Central memory CD4-positive, alpha-beta T cell (primary cell): ENCODE data around the gene STN1.
A peak's percentile ranks its signal among the peaks of the same experiment; 100 is the strongest.

ENCODE experiments used
- DNase-seq: peaks from one replicate; pipeline ENCODE4 v3.0.0; 2022
- total RNA-seq, 3 experiments: gene quantifications; one replicate each; lab custom pipeline; 2026; lab: John Stamatoyannopoulos, UW

Gene STN1, protein sequence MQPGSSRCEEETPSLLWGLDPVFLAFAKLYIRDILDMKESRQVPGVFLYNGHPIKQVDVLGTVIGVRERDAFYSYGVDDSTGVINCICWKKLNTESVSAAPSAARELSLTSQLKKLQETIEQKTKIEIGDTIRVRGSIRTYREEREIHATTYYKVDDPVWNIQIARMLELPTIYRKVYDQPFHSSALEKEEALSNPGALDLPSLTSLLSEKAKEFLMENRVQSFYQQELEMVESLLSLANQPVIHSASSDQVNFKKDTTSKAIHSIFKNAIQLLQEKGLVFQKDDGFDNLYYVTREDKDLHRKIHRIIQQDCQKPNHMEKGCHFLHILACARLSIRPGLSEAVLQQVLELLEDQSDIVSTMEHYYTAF
- 3.9 to 40.3 (median 24.5) reads per million in 3 experiments for total RNA-seq

DNA sequence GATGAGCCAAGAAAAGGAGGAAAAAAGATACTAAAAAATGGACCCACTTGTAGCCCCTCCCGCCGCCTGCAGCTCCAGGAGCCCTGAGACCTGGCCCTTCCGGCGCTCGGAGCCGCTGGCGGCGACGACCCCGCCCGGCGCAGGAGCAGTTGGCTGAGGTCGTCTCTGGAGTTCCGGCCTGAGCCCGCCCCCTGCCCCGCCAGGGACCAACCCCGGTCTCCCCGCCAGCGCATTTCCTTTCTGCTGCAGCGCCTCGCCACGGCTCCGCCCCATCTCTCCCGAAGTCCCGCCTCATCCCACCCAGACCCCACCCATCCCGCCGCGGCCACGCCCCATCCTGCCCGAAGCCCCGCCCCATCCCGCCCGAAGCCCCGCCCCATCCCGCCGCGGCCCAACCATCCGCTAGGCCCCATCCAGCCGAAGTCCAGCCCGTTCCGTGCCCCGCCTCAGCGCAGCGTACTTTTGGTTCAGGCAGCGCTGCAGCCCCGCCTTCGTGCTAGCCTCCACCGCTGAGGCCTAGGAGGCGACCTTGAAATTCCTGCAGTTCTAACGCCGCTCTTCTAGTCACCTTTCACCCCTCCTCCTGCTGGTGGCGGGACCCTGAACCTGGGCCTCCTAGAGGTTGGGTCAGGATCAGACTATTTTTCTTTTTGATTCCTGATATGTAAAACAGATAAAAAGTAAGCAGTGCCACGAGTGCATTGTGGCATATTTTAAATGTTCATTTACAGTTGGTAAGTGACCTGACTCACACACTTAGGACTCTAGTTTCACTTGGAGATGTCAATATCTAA, at the start of gene STN1:
Gene STN1, minus strand, starts transcription at position 132 of the 794 bp plus-strand sequence. CDS start 590 bp downstream, outside the sequence.
- peak; percentile 95 for DNase-seq

DNA sequence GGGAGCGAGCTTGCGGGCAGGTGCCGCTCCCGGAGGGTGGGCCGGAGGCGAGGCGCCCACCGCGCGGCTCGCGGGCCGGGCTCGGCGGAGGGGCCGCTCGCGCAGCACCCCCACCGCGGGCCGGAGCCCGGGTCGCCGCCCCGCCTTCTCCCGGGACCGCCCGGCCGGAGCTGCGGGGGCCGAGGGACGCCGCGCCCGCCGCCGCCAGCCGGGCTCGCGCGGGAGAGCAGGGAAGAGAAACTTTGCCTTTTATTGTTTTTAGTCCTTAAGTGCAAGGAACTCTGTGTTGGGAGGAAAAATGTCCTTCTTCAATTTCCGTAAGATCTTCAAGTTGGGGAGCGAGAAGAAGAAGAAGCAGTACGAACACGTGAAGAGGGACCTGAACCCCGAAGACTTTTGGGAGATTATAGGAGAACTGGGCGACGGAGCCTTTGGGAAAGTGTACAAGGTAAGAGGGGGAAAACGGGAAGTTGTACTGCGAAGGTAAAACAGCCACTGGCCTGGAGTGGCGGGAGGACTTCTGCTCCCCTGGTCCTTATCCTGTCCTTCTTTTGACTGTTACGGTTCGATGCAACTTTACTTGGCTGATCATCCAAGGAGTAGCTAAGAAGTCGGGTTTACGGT, 49.6 kb upstream of the STN1 start:
- peak; percentile 26 for DNase-seq

DNA sequence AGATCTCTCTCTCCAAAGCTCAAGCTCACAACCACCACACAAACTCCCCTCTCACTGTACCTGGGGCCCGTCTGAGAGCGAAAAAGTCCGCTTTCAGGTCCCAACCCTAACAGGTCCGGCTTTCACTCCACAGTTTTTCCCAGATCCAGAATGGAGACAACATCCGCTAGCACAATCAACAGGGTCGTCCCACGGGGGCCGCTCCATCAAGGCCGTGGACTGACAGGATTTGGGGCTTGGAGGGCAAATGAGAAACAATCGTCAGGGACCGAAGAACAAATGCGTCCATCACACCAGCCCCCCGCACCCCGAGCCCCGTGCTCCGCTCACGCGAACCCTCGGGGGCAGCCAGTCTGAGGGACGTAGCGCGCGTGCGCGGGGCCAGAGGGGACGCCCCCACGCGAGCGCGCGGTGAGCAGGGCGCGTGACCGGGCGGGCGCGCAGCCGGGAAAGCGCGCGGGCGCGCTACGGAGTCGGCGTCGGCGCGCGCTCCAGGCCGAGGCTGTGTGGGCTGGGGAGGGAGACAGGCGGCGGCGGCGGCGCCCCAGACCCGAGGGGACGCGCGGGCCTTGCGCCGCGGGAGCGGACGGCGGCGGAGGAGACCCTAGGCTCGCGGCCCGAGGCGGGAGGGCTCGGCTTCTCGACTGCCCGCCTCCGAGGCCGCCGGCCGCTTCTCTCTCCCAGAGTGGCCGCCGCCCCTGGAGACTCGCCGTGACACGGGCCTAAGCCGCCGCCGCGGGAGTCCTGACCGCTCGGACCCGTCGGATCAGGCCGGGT, 48.9 kb upstream of the STN1 start, which contains the start of gene SLK:
Gene SLK, plus strand, starts transcription at position 470 of the 777 bp plus-strand sequence. CDS start 606 bp downstream, outside the sequence.
- DNase-seq, result peak; percentile 83

DNA sequence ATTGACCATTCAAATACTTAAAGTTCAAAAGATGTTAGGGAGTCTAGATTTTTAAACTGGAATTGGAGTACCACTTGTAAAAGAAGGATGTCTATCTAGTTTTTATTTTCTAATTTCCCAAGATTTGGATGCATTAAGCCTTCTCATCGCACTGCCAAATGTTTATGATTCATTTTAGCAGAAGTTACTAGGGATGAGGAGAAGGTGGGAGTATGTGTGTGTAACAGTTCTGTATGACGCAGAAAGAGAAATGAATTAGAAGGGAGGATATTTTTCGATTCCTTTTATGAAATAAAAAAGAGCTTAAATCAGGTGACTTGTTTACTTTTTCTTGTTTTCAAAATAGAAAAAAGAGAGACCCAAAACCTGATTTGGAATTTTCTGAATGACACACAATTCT, 42.1 kb upstream of the STN1 start:
- DNase-seq, result no peak

DNA sequence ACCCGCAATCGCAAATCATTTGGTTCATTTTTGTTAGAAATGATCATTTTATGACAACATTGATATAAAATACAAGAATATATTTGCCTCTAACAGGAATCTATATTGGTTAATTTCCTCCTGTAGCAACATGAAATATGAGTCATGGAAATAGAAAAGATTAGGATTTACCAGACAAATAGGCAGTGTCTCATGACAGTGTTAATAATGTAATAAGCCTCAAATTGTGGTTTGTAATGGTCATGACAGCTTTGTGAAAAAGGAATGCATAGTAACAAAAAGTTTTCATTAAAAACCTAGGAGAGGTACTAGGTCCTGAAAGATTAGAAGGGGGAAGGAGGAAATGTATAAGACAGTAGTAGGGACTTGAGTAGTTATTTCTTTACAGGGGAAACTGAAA, 41.0 kb upstream of the STN1 start:
- no peak for DNase-seq

DNA sequence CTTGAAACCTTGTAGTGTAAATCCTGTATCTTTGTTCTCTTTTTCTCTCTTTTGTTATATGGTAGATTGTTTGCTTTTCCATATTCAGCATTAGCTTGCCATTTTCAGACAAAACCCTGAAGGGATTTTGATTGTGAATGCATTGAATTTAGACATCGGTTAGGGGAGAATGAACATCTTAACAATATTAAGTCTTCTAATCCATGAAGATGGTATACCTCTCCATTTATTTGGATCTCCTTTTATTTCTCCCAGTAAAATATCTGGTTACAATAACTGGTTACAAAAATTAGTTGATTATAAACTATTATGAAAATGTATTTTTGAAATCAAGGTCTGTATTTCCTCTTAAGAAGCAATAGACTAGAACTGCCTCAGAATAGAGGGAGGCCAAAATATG, 36.6 kb upstream of the STN1 start:
- DNase-seq, result no peak

DNA sequence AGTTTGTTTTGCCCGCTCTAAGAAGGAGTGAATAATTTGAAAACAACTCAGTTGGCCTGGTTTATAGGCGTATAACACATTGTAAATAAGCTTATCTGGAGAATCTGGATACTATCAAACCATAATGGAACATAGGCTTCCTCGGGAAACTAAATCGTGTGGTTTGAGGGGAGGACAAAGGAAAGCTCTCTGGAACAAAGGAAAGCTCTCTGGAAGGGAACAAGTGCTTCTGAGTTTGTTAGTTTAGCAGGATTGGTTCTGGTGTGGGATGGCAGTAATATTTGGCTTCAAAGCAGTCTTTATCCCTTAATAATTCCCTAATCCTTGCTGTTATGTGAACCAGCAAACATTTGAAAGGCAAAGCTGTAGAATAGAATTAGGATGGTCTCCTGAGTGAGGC, 34.0 kb upstream of the STN1 start:
- DNase-seq, result no peak

GRCh38 chr10:103951183-103951582, 33.2 kb upstream of the STN1 start:
- no peak for DNase-seq

GRCh38 chr10:103949728-103950127, 31.7 kb upstream of the STN1 start:
- no peak for DNase-seq

- DNase-seq, result no peak
These were observed 30.0 kb upstream of the STN1 start for GRCh38 chr10:103947799-103948516.

- no peak for DNase-seq
These were observed 24.9 kb upstream of the STN1 start for GRCh38 chr10:103942866-103943265.

DNA sequence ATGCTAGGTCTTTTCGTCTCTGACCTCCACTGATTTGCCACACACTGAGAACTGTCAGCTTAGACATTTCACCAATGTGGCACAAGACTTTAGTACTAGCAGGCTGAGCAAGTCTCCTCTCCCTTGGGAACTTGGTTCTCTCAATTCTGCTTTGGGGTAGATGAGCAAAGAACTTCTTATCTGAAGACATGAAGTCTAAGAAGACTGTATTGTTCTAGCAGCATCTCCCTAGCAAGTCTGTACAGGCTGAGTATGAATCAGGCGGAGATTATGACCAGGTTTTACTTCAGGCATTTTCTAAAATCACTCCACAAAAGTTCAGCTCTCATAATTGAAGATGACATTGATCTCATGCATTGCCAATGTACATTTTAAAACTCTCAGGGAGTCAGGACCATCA, 23.8 kb upstream of the STN1 start:
- no peak for DNase-seq

DNA sequence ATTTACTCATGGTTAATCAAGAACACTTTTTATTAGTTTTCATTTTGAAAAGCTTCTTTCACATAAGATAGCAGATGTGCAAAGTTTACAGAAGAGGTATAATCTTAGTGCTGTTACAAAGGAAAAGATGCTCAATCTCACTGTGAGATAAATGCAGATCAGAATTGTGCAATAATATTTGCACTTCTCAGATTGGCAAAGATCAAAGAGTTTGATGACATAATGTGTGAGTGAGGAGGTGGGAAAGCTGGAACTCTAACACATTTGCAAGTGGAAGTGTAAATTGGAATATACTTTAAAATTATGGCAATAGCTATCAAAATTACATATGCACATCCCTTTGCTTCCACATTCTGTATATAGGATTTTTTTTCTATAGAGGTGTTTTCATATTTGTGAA, 21.5 kb upstream of the STN1 start:
- DNase-seq, result no peak

GRCh38 chr10:103936022-103936421, 18.0 kb upstream of the STN1 start:
- no peak for DNase-seq

GRCh38 chr10:103934308-103934707, 16.3 kb upstream of the STN1 start:
- no peak for DNase-seq

- no peak for DNase-seq
These were observed 15.7 kb upstream of the STN1 start for GRCh38 chr10:103933557-103934121.

- no peak for DNase-seq
These were observed 15.0 kb upstream of the STN1 start for GRCh38 chr10:103932971-103933370.

DNA sequence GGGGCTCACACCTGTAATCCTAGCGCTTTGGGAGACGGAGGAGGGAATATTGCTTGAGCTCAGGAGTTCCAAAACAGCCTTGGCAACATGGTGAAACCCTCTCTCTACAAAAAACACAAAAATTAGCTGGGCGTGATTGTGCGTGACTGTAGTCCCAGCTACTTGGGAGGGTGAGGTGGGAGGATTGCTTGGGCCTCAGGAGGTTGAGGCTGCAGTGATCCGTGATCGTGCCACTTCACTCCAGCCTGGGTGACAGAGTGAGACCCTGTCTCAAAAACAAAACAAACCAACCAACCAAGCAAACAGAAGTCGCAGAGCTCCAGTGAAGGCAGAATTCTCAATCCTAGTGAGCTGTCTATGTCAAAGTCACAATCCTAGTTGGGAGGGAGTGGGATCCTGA, 14.3 kb upstream of the STN1 start:
- no peak for DNase-seq

DNA sequence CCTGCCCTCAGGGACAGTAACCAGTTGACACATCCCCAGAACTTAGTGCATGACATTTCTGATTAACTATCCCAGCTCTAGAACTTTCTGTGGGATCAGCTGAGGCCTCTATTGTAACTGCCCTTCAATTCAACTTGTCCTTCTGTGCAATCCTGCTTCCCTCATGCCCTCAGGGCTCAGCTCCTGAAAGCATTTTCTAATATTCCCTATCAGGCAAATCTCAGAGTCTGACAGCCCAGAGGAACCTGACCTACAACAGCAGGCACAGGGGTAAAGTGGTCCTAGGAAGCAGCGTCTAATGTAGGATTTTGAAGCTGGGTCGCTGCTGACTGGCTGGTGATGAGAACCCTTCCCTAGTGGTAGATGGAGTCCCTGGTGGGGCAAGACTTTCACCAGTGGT, 13.6 kb upstream of the STN1 start:
- no peak for DNase-seq

DNA sequence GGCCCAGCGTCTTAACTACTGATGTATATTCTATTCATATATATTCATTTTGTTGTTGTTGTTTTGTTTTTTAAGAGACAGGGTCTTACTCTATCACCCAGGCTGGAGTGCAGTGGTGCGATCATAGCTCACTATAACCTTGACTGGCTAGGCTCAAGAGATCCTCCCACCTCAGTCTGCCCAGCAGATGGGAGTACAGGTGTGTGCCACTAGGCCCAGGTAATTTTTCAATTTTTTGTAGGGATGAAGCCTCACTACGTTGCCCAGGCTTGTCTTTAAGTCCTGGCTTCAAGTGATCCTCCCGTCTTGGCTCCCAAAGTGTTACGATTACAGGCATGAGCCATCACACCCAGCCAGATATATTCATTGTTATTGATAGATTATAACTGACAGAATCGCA, 12.9 kb upstream of the STN1 start:
- no peak for DNase-seq

DNA sequence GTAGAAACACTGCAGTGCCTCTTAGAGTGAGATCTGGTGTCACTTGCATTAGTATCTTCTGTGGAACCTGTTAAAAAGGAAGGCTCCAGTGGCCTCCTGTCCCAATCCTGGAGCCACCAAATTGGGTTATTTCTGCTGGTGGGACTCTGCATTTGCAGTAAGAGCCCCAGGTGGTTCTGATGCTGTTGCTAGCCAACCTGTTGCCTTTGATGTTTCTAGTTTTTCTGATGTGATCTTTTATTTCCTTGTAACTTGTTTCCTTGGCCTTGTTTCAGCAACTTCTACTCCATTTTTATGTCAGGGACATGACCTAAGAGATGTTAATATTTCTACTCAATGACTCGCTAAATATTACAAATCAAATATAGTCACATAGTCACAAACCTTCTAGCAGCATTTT, 12.5 kb upstream of the STN1 start:
- no peak for DNase-seq
